ENCODE measurements around the gene TMEM145.

TMEM145 gene

GRCh38 chr19:42366673-42367072 lies 53.6 kb downstream of the TMEM145 start:
- DNase-seq = no peak

- no peak for DNase-seq
These were observed 54.8 kb downstream of the TMEM145 start for GRCh38 chr19:42367929-42368328.

- DNase-seq = no peak
These were observed 55.3 kb downstream of the TMEM145 start for GRCh38 chr19:42368360-42368759.

GRCh38 chr19:42368765-42369164 lies 55.7 kb downstream of the TMEM145 start:
- no peak for DNase-seq

GRCh38 chr19:42369433-42370067 lies 56.4 kb downstream of the TMEM145 start:
- DNase-seq = no peak

GRCh38 chr19:42370068-42370520 lies 57.0 kb downstream of the TMEM145 start:
- DNase-seq = no peak

GRCh38 chr19:42370626-42371175 lies 57.6 kb downstream of the TMEM145 start:
- no peak for DNase-seq
